Astrocyte (in vitro differentiated cells and primary cell): ENCODE measurements around the gene FIGN.

Experiments used
- EZH2 ChIP-seq: IDR thresholded peaks from 2 replicates; pipeline ENCODE4 v1.6.1; 2012; ENCODE audit warnings: mild to moderate bottlenecking, low read length, inconsistent platforms; ENCODE audit not compliant: insufficient read depth
- TF ChIP-seq, protein P1 (sequence below): IDR thresholded peaks from 2 replicates; pipeline ENCODE4 v1.5.1; 2011; ENCODE audit warnings: low read depth, mild to moderate bottlenecking, inconsistent platforms, low read length, moderate library complexity; ENCODE audit not compliant: insufficient read depth

DNA sequence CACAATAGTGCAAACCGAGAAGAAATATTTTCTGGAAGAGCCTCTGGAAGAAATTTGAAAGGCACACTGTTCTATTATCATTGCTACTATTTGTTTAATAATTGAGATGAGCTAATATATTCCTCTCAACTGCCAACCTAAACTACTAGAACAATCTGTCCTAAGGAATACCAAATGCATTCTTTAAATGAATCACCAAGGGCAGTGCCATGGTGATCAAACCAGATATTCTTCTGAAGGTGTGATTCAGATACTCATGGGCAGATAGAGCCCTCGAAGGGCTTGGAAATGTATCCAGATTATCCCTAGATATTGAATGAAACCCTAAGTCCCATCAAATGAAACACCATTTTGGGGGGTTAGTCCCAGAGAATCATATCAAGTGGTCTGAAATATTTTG is 76.6 kb downstream of the FIGN start:
- TF ChIP-seq, protein P1, sequence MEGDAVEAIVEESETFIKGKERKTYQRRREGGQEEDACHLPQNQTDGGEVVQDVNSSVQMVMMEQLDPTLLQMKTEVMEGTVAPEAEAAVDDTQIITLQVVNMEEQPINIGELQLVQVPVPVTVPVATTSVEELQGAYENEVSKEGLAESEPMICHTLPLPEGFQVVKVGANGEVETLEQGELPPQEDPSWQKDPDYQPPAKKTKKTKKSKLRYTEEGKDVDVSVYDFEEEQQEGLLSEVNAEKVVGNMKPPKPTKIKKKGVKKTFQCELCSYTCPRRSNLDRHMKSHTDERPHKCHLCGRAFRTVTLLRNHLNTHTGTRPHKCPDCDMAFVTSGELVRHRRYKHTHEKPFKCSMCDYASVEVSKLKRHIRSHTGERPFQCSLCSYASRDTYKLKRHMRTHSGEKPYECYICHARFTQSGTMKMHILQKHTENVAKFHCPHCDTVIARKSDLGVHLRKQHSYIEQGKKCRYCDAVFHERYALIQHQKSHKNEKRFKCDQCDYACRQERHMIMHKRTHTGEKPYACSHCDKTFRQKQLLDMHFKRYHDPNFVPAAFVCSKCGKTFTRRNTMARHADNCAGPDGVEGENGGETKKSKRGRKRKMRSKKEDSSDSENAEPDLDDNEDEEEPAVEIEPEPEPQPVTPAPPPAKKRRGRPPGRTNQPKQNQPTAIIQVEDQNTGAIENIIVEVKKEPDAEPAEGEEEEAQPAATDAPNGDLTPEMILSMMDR = no peak
- no peak for TF ChIP-seq EZH2
